NCI-H510A (cell line): ENCODE data around the gene DOCK6.

Experiments
- DNase-seq: peaks from one replicate; lab custom pipeline; 2025; lab: John Stamatoyannopoulos, UW

Gene DOCK6

DNA sequence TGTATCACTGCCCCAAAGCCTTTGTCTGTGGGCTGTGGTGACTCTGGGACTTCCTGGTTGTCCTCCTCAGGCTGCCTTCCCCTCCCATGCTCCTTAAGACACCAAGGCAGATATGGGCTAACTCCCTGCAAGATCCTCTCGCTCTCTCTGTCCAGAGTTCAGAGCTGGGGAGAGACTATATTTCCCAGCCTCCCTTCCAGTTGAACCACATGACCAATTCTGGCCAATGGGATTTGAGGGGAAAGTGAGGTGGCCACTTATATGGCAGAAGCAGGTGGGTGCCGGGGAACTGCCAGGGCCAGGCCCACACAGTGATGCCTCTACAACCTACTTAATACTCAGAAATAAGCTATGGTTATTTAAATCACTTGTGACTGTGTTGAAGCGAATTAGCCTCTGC, 39.1 kb downstream of the DOCK6 start:
- no peak for DNase-seq

GRCh38 chr19:11221082-11221598, 41.2 kb downstream of the DOCK6 start:
- DNase-seq = no peak

DNA sequence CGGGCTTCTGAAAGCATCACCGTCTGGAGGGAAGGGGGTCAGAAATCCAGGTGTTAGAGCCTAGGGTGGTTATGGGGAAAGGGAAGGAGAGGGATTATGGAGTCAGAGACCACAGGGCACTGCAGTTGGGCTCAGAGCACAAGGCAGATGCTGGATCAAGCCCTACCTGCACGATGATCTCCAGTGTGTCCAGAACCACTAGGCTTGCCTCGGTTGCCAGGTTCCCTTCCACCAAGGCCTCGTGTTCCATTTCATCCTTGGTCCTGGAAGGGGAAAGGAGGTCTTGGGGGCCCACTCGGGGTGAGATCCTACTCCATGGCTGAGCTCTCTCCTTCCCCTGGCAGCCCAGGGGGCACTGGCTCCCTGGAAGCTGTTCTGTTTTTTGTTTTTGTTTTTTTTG, 47.9 kb downstream of the DOCK6 start:
- no peak for DNase-seq

GRCh38 chr19:11210656-11210928, 51.7 kb downstream of the DOCK6 start:
- DNase-seq = no peak

GRCh38 chr19:11209839-11210655, 52.3 kb downstream of the DOCK6 start:
- DNase-seq = no peak

DNA sequence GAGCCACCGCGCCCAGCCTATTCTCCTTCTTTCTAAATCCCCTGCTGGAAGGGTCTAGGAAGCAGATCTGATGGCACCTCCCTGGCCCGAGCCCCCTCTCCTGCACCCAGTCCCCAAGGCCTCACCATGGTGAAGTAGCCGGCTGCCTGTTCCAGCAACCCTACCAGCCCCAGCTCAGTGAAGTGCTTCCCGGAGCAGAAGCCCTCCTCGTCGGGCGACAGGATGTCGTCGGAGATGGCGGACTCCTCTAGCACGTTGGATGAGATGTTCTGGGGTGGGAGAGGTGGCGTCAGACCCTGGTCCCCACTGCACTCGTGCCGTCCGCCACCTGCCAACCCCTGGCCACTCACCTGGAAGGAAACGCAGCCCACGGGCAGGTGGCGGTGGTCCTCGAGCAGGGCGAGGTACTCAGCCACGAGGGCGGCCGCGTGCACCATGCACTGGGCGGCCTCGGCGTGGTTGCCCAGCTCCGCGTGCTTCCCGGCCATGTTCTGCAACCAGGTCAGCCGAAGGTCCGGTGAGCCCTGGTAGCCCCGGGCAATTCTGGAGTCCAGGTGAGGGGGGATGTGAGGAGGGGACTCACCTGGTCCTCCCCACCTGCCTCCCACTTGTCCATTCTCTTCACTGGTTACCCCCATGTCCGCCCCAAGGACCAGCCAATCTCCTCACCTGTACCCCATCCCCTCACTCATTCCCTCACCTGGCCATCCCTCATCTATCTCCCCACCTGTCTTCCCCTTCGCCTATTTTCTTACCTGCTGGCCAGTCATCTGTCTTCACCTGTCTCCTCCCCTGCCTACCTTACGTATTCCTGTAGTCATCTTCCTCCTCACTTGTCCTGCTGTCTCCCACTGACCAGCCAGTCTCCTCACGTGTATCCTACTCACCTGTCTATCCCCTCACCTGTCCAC, 53.5 kb downstream of the DOCK6 start:
- no peak for DNase-seq

- DNase-seq = no peak
Measured at GRCh38 chr19:11205939-11206570, 56.3 kb downstream of the DOCK6 start.

DNA sequence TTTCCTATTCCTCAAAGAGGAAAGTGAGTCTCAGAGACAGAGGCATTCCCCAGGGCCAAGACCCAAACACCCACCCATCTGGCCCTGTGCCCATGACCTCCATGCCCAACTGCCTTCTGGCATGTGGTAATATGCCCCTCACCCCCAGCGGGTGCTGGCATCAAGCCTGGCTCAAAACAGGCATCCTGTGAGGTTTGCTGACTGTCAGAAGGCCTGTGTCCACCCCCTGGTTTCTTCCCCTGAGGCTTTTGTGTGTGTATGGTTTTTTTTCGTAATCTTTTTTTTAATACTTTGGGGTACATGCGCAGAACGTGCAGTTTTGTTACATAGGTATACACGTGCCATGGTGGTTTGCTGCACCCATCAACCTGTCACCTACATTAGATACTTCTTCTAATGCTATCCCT, 57.4 kb downstream of the DOCK6 start:
- DNase-seq = no peak

DNA sequence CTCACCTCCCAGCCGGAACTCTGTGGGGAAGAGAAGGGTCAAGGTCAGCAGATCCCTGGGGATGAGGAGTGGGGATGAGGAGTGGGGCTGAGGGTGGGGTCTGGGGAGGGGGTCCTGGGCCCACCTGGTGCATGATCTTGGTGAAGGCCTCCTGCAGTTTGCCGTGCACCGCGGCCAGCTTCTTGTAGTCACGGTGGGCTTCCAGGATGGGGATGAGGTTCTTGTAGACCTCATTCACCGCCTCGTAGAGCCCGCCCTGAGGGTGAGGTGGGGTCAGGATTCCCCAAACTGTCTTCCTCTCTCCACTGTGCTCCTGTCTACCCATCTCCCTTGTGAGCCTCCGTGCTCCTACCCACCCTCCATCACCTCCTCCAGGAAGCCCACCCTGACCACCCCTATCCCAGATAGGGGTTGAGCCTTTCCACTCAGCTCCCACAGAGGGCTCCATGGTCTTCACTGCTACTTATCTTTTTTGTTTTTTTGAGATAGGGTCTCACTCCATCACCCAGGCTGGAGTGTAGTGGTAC, 58.2 kb downstream of the DOCK6 start:
- no peak for DNase-seq

DNA sequence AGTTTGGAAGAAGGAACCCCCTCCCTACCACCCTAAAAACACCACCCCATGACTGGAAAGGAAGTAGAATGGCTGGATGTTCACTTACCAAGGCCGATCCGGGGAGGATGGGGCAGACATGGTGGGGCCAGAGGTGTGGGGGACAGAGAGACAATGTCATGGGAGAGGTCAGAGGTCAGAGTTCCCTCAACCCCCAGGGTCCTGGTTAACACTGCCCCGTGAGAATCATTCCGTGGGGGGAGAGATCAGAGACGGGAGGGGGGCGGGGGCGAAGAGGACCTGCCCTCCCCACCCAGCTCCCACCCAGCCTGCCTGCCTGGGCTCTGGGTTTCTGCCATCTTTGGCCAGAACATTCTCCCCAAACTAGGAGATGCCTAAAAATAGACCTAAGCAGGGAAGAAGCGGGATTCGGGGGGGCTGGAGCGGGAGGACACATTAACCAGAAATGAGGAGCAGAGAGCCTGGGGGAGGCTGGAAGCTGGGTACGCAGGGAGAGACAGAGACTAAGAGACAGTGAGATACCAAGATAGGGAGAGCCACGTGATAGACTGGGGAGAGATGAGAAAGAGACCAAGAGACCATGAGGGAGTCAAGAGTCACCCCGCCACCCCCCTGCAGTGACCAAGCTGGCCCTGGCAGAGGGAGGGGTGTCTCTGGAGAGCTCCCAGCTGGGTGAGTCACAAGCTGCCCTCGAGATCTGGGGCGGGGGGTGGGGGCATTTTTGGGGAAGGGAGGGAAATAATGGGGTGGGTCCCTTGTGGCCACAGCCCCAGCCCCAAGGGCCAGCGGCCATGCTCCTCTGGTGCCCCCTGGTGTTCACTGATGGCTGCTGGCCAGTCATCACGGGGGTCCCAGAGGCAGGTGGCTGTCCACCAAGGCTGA, 58.9 kb downstream of the DOCK6 start:
- no peak for DNase-seq

DNA sequence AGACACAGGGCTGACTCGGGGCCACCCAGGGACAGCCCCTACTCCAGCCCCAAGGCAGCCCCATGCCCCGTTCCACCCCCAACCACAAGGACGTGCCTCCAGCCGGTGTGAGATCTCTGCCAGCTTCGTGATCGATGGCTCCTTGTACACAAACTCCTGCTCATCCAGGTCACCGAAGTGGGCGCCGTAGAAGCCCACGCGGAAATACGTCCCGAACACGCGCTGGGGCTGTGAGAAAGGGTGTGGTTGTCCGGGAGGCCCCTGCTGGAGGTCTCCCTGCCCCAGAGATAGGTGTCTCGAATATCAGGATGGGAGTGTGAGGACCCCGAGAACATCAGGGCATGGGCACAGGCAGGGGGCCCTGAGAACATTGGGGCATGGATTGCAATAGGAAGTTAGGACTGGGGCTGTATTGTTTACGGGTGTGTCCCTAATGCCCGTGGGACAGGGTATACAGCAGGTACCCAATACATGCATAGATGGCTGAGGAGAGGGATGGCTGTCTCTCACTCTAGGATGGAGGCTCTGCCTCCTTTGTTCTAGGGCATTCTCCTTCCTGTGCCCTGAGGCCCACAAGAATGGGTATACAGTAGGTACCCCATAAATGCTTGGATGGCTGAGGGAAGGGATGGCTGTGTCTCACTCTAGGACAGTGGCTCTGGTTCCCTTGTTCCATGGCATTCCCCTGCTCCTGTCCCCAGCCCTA, 59.7 kb downstream of the DOCK6 start:
- no peak for DNase-seq

- DNase-seq = no peak
Measured at GRCh38 chr19:11201791-11202190, 60.5 kb downstream of the DOCK6 start.

- DNase-seq = no peak
Measured at GRCh38 chr19:11200931-11201330, 61.4 kb downstream of the DOCK6 start.

DNA sequence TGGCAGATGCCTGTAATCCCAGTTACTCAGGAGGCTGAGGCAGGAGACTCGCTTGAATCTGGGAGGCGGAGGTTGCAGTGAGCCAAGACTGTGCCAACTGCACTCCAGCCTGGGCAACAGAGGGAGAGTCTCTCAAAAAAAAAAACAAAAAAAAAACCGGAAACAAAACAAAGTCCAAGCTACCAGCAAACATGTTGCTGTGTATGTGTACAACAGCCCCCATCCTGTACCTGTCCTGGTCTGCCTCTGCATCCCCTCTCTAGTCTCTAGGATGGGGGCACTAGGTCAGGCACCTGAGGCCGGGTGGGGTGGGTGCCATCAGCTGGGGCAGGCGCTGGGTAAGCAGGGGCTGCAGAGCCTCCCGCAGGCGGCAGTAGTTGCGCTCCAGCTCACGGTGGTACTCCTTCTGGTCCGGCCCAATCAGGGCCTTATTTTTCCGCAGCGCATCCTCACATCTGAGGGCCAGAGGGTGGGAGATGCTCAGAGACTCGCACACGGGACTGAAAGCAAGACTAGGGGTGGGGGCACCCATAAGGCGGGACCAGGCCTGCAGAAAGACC, 62.2 kb downstream of the DOCK6 start:
- DNase-seq = no peak

GRCh38 chr19:11199517-11199916, 62.8 kb downstream of the DOCK6 start:
- no peak for DNase-seq

DNA sequence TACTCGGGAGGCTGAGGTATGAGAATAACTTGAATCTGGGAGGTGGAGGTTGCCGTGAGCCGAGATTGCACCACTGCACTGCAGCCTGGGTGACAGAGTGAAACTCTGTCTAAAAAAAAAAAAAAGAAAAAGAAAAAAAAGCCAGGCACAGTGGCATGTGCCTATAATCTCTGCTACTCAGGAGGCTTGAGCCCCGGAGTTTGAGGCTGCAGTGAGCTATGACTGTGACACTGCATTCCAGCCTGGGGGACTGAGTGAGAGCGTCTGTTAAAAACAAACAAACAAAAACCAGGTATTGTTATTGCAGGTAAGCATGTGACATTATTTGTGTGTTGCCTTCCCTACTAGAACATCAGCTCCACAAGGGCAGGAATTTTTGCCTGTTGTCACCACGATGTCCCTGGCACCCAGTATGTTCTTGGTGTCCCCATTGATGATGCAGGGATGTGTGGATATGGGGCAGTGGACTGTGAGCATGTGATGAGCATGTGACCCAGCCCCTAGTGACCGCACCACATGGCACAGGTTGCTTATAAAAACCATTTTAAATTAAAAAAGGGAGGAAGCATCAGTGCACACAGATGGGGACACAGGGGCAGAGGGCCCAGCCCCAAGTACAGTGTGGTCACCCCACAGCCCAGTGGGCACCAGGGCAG, 63.4 kb downstream of the DOCK6 start:
- DNase-seq = no peak

DNA sequence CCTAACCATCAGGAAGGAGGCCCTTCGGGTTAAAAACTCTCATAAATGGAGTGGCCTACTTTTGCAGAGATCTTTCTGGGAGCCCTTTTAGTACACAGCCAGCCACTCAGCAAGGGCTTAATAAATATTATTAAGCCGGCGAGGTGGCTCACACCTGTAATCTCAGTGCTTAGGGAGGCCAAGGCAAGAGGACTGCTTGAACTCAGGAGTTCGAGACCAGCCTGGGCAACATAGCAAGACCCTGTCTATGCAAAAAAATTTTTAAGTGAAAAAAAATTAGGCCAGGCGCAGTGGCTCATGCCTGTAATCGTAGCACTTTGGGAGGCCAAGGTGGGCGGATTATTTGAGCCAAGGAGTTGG, 64.2 kb downstream of the DOCK6 start:
- no peak for DNase-seq

- DNase-seq = peak; percentile 91
Measured at GRCh38 chr19:11197291-11198174, 64.8 kb downstream of the DOCK6 start, which contains the start of gene KANK2. Gene KANK2 (minus strand): TSS chr19:11197545. CDS start chr19:11194511, 3,034 bp downstream.
